ENCODE results near the gene KLF14. TPM values are rescaled to one million over a fixed set of nuclear protein-coding genes. Genes with fewer than 3 reads are reported as not detected.

The KLF14 gene
- total and polyA plus RNA-seq, 9 of the 15 experiments (the other 6 are each of a cell fraction or from before 2014, with no cell fraction given) = 0.03 TPM; not detected in 8

GRCh38 chr7:130752424-130752823 is 18.4 kb upstream of the KLF14 start (continued):
- TF ChIP-seq, protein P1, sequence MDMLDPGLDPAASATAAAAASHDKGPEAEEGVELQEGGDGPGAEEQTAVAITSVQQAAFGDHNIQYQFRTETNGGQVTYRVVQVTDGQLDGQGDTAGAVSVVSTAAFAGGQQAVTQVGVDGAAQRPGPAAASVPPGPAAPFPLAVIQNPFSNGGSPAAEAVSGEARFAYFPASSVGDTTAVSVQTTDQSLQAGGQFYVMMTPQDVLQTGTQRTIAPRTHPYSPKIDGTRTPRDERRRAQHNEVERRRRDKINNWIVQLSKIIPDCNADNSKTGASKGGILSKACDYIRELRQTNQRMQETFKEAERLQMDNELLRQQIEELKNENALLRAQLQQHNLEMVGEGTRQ (CRISPR knock-in tag; IDR thresholded peaks at IDR 0.05) = peak; percentile 58
- TF ChIP-seq NFIC (IDR thresholded peaks at IDR 0.05) (no peak), CBX8 (IDR thresholded peaks at IDR 0.05; ENCODE audit: borderline replicate concordance, extremely low read depth, low read depth, low read length, poor library complexity, severe bottlenecking) (peak; percentile 63), SIX5 (IDR thresholded peaks at IDR 0.05; ENCODE audit: borderline replicate concordance in 1 of 2, insufficient read depth in 1 of 2, low read depth in 1 of 2, low read length in 2 of 2) (no peak), GATA2 (CRISPR knock-in tag; IDR thresholded peaks at IDR 0.05) (0 out of 2 replicates have a peak, but pooled peaks have one; percentile 15), SLC30A9 (CRISPR knock-in tag; IDR thresholded peaks at IDR 0.05) (no peak)
- TF ChIP-seq, protein P2, sequence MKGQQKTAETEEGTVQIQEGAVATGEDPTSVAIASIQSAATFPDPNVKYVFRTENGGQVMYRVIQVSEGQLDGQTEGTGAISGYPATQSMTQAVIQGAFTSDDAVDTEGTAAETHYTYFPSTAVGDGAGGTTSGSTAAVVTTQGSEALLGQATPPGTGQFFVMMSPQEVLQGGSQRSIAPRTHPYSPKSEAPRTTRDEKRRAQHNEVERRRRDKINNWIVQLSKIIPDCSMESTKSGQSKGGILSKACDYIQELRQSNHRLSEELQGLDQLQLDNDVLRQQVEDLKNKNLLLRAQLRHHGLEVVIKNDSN (CRISPR knock-in tag; IDR thresholded peaks at IDR 0.05) = peak; percentile 65

DNA sequence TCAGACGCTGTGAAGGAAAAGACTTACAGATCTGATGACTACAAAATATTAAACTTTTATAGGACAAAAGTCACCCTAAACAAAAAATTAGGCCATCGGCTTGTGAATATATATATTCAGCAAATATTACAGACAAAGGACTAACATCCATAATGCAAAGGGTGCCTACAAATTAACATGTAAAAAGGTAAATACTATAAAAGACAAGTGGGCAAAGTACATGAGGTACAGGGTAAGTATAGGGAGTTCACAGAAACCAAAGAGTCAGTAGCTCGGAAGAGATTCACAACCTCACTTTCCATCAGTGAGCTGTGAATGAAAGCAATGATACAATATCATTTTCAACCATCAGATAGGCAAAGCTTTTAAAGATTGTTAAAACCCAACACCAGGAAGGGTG is 16.7 kb upstream of the KLF14 start:
- H4K20me1 ChIP-seq (replicated peaks; ENCODE audit: control insufficient read depth, insufficient read depth, low read length) = no peaks in the 10 kb centered on the region
- no peaks in the 10 kb centered on the region for H3K9me3 ChIP-seq (replicated peaks; ENCODE audit: control insufficient read depth, insufficient read depth, low read depth, low read length)
- H3K27me3 ChIP-seq (ENCODE audit: control insufficient read depth in 2 of 2, insufficient read depth in 2 of 2, low read length in 2 of 2) = peaks cover 17 to 29% of the 10 kb centered on the region in 2 experiments
- DNase-seq (ENCODE audit: extremely low read depth in 1 of 4, low spot score in 3 of 4) (no peak), ATAC-seq (no peak), FAIRE-seq (no peak)
- H3K4me1 ChIP-seq (replicated peaks in 1 of 2; ENCODE audit: control insufficient read depth in 2 of 2, insufficient read depth in 2 of 2, low read length in 2 of 2) = no peaks in the 10 kb centered on the region
- no peak overlapping the region for H3K27ac ChIP-seq (ENCODE audit: extremely low read depth, low read depth, low read length)
- no peaks in the 10 kb centered on the region for H3K9me1 ChIP-seq (ENCODE audit: control insufficient read depth, insufficient read depth, low read length)
- H3K4me3 ChIP-seq = no peak overlapping the region
- H3K4me2 ChIP-seq (ENCODE audit: insufficient read depth, low read length) = no peak overlapping the region
- ChIA-PET CTCF (ENCODE audit: low intra/inter-chr PET ratio) (no interaction called here), POLR2A (interaction anchor here (1.0 kb wide), 1 partner anchor 69 kb away, joined by 3 read pairs; no protein-coding TSS in a partner anchor)
- TF ChIP-seq ZNF79 (CRISPR knock-in tag; IDR thresholded peaks at IDR 0.05; ENCODE audit: low read depth) (no peak), ZNF766 (CRISPR knock-in tag; conservative IDR thresholded peaks at IDR 0.05) (no peak), PHB (CRISPR knock-in tag; IDR thresholded peaks at IDR 0.05) (no peak)
- no peak overlapping the region for H2AFZ ChIP-seq (ENCODE audit: low read depth, low read length)
- 1% methylated on average over 3 of the region's 3 CpGs for WGBS (ENCODE audit: insufficient coverage, low coverage, missing lambda C conversion rate)
- H3K79me2 ChIP-seq (ENCODE audit: control insufficient read depth, insufficient read depth, low read length) = no peaks in the 10 kb centered on the region
- intact Hi-C loops (cut with micrococcal nuclease) (no loop called here), in situ Hi-C loops (cut with MboI) (loop anchor here (10.0 kb wide), 1 partner anchor 686 kb away; no protein-coding TSS in a partner anchor)
- no peaks in the 10 kb centered on the region for H3K36me3 ChIP-seq (ENCODE audit: control insufficient read depth, insufficient read depth, low read length)
- BruUV-seq (replicated peaks) = no TSS peak
- no peak overlapping the region for H3K9ac ChIP-seq (ENCODE audit: insufficient read depth in 1 of 2, low read depth in 2 of 2, low read length in 2 of 2)
